OCI-LY7 (cell line): ENCODE results near the gene METRN. TPM values are rescaled to one million over a fixed set of nuclear protein-coding genes. Genes with fewer than 3 reads are reported as not detected.
"Not testable (repeated sequence)": the region's sequence is repeated elsewhere in the genome, so short reads cannot be mapped to it uniquely, and the experiment has no call there.

ENCODE experiments used
- BruUV-seq: library from RNA; stranded (reverse); fragments of 400-500 nt; replicated peaks from 2 replicates; lab custom pipeline; 2021; lab: Mats Ljungman, UMichigan
- CTCF ChIA-PET: fragments of 300-600 bp; sonication (Branson Sonifier 250); formaldehyde crosslinking; loops from one replicate; lab custom pipeline; 2022; ENCODE audit warnings: antibody characterized with exemption; ENCODE audit not compliant: unreplicated experiment; lab: Charles Lee
- POLR2A ChIA-PET: fragments of 300-600 bp; sonication (Branson Sonifier 250); formaldehyde crosslinking; loops from one replicate; lab custom pipeline; 2022; ENCODE audit warnings: antibody characterized with exemption; lab: Charles Lee
- DNase-seq: peaks from one replicate; pipeline ENCODE4 v3.0.0-alpha.2; 2015; ENCODE audit warnings: low spot score
- H2AFZ ChIP-seq: fragments of 200-600 bp; sonication (generic), shearing (Covaris generic); 2 replicates; pipeline ENCODE4 v1.6.1; 2014; ENCODE audit warnings: mild to moderate bottlenecking, antibody characterized with exemption, low read length, moderate library complexity
- H3K27ac ChIP-seq: fragments of 200-600 bp; sonication (generic); 2 replicates; pipeline ENCODE4 v1.5.1; 2014; ENCODE audit warnings: mixed run types, low read depth, mild to moderate bottlenecking, moderate library complexity, low read length, inconsistent platforms; ENCODE audit not compliant: poor library complexity, severe bottlenecking
- H3K36me3 ChIP-seq: fragments of 200-600 bp; sonication (generic); 2 replicates; pipeline ENCODE4 v1.6.1; 2014; ENCODE audit warnings: mild to moderate bottlenecking, antibody characterized with exemption, low read length, moderate library complexity, mixed read lengths; ENCODE audit not compliant: insufficient read depth
- H3K4me1 ChIP-seq: fragments of 200-600 bp; sonication (generic); 2 replicates; pipeline ENCODE4 v1.5.1; 2014; ENCODE audit warnings: mild to moderate bottlenecking, low read length; ENCODE audit not compliant: insufficient read depth, poor library complexity, severe bottlenecking
- H3K4me2 ChIP-seq: fragments of 200-600 bp; sonication (generic); 2 replicates; pipeline ENCODE4 v1.6.1; 2014; ENCODE audit warnings: mild to moderate bottlenecking, low read length
- H3K4me3 ChIP-seq: fragments of 200-600 bp; sonication (generic); 2 replicates; pipeline ENCODE4 v1.5.1; 2014; ENCODE audit warnings: mild to moderate bottlenecking, low read depth, low read length; ENCODE audit not compliant: poor library complexity, severe bottlenecking
- H3K79me2 ChIP-seq: fragments of 200-600 bp; sonication (generic); 2 replicates; pipeline ENCODE4 v1.6.1; 2016; ENCODE audit warnings: low read depth, mild to moderate bottlenecking, low read length, moderate library complexity, mixed read lengths; ENCODE audit not compliant: insufficient read depth
- H3K9me2 ChIP-seq: fragments of 200-600 bp; sonication (generic); 2 replicates; pipeline ENCODE4 v1.6.1; 2016; ENCODE audit warnings: mild to moderate bottlenecking, low read length, mixed read lengths; ENCODE audit not compliant: insufficient read depth
- H3K9me3 ChIP-seq: fragments of 200-600 bp; sonication (generic); 2 replicates; pipeline ENCODE4 v1.6.1; 2014; ENCODE audit warnings: mild to moderate bottlenecking, mixed run types, low read length, mixed read lengths
- H4K20me1 ChIP-seq: fragments of 200-600 bp; sonication (generic); 2 replicates; pipeline ENCODE4 v1.6.1; 2014; ENCODE audit warnings: mild to moderate bottlenecking, antibody characterized with exemption, low read length, moderate library complexity, mixed read lengths; ENCODE audit not compliant: insufficient read depth
- EZH2phosphoT487 ChIP-seq: fragments of 200-600 bp; sonication (generic); IDR thresholded peaks from 2 replicates; pipeline ENCODE4 v1.6.1; 2018; ENCODE audit warnings: low read depth, borderline replicate concordance, mild to moderate bottlenecking, mixed run types, antibody characterized with exemption, low read length, moderate library complexity, mixed read lengths
- intact Hi-C: fragments of 100-400 bp; cut with micrococcal nuclease; formaldehyde crosslinking; loops from one replicate; pipeline ENCODE4 v1.10.0; 2022; ENCODE audit not compliant: unreplicated experiment
- total RNA-seq, 2 experiments: library from RNA; depleted of rRNA in 1 of 2; stranded (reverse); fragments of >200 nt in 1 of 2; shearing (Covaris generic) in 1 of 2; gene quantifications; 2 replicates each; pipeline ENCODE4 v1.2.3, GENCODE V29; 2014 to 2022
- TF ChIP-seq, protein P1 (sequence below): fragments of 200-600 bp; sonication (generic); conservative IDR thresholded peaks from 2 replicates; pipeline ENCODE4 v1.5.1; 2014; ENCODE audit warnings: mild to moderate bottlenecking, antibody characterized with exemption, low read length, moderate library complexity, mixed read lengths

Gene METRN
- total RNA-seq, 2 experiments from 2014 or later = 14.4 to 15.9 TPM

DNA sequence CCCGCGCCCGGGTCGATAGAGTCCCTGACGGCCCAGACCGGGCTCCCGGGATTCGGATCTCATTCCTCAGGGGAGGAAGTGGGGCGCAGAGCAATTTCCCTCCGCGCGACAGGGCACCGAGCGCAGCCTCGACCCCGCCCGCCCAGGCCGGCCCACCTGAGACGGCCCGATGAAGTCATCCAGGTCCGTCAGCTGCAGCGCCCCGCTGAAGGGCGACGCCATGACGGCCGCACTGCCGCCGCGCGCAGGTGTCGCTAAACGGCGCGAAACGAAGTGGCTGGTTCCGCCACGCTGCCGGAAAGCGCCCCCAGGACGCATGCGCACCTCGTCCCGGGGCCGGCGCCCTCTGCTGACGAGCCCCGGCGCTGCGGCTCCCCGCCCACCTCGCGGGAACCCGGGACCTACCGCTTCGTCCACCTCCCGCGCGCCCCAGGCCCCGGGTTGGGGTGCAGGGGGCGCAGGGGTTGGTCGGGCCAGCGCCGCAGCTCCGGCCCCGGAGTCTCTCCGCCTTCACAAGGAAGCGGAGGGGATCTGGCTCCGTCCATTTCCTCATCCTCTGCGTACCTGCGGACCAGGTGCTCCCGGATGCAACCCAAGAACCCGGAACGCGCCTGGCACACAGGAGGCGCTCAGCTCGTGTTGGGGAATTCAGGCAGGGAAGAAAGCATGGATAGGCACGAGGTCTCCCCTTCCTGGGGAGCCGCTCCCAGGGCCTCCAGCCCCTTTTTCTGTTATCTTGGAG, 26.0 kb downstream of the METRN start, which contains the start of gene CIAO3:
CIAO3 (minus strand) TSS at position 234 of the 742 bp plus-strand sequence; CDS start at position 222, 12 bp downstream.
- ChIA-PET CTCF (interaction anchor here (0.7 kb wide), 1 partner anchor 21 kb away, joined by 4 read pairs; no protein-coding TSS in a partner anchor), POLR2A (no interaction called here)
- H3K9me2 ChIP-seq = no peaks in the 10 kb centered on the region
- intact Hi-C loops = no loop called here
- peak; percentile 96 for DNase-seq
- H3K9me3 ChIP-seq = no peaks in the 10 kb centered on the region
- H3K36me3 ChIP-seq = peaks cover 19% of the 10 kb centered on the region
- TSS peak; percentile 71 for BruUV-seq
- no peaks in the 10 kb centered on the region for H4K20me1 ChIP-seq
- peak within 1 kb of the TSS; percentile 61; the same call in 1 of the 2 replicates for H2AFZ ChIP-seq
- TF ChIP-seq EZH2phosphoT487 = no peak
- TF ChIP-seq, protein P1, sequence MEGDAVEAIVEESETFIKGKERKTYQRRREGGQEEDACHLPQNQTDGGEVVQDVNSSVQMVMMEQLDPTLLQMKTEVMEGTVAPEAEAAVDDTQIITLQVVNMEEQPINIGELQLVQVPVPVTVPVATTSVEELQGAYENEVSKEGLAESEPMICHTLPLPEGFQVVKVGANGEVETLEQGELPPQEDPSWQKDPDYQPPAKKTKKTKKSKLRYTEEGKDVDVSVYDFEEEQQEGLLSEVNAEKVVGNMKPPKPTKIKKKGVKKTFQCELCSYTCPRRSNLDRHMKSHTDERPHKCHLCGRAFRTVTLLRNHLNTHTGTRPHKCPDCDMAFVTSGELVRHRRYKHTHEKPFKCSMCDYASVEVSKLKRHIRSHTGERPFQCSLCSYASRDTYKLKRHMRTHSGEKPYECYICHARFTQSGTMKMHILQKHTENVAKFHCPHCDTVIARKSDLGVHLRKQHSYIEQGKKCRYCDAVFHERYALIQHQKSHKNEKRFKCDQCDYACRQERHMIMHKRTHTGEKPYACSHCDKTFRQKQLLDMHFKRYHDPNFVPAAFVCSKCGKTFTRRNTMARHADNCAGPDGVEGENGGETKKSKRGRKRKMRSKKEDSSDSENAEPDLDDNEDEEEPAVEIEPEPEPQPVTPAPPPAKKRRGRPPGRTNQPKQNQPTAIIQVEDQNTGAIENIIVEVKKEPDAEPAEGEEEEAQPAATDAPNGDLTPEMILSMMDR = peak; percentile 87
- H3K4me1 ChIP-seq = peaks cover 48% of the 10 kb centered on the region
- peaks cover 31% of the 10 kb centered on the region for H3K79me2 ChIP-seq
- peak within 1 kb of the TSS; percentile 97 for H3K27ac ChIP-seq
- peak within 1 kb of the TSS; percentile 89 for H3K4me2 ChIP-seq
- H3K4me3 ChIP-seq = peak within 1 kb of the TSS; percentile 91

DNA sequence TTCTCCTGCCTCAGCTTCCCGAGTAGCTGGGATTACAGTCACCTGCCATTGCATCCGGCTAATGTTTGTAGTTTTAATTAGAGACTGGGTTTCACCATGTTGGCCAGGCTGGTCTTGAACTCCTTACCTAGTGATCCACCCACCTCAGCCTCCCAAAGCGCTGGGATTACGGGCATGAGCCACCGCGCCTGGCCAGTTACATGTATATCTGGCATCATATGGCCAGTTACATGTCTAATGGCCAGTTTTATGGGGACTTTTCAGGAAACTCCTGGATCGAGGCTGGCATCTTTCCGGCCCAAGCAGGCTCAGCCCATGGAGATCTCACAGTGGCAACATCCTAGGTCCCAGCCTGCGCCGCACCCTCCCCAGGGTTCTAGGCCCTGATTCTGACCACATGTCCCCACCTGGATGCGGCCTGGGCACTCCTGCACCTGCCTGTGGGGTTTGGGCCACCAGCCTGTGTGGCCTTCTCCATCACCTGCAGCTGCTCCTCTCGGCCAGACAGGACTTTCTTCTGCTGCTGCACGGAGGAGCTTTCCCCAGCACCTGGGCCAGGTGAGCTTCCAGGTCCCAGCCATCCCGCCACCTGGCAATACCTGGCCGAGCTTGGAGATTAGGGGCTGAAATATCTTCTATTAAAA, 27.2 kb downstream of the METRN start:
- no peak for TF ChIP-seq EZH2phosphoT487
- TF ChIP-seq, protein P1 = no peak
- Histone ChIP-seq H4K20me1 (no peaks in the 10 kb centered on the region), H3K4me1 (peaks cover 36% of the 10 kb centered on the region), H3K4me3 (no peak overlapping the region), H3K79me2 (peaks cover 19% of the 10 kb centered on the region; the same call in 1 of the 2 replicates), H3K27ac (no peak overlapping the region), H3K9me3 (no peaks in the 10 kb centered on the region), H3K9me2 (no peaks in the 10 kb centered on the region), H2AFZ (no peak overlapping the region), H3K36me3 (peaks cover 7% of the 10 kb centered on the region; the same call in 1 of the 2 replicates), H3K4me2 (peak overlapping the region; percentile 30; the same call in 1 of the 2 replicates)
- DNase-seq = no peak
- ChIA-PET CTCF (no interaction called here), POLR2A (no interaction called here)
- BruUV-seq = TSS peak; percentile 63
- intact Hi-C loops = no loop called here

DNA sequence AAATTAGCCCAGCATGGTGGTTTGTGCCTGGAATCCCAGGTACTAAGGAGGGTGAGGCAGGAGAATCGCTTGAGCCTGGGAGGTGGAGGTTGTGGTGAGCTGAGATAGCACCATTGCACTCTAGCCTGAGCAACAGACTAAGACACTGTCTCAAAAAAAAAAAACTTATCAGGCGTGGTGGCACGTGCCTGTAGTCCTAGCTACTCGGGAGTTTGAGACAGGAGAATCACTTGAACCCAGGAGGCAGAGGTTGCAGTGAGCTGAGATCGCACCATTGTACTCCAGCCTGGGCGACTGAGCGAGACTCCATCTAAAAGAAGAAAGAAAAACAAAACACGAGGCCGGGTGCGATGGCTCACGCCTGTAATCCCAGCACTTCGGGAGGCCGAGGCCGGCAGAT, 28.0 kb downstream of the METRN start:
- POLR2A ChIA-PET = interaction anchor here (0.7 kb wide), 1 partner anchor 23 kb away, joined by 3 read pairs; no protein-coding TSS in a partner anchor
- H4K20me1 ChIP-seq, H3K4me2 ChIP-seq, BruUV-seq, H3K36me3 ChIP-seq, intact Hi-C loops, DNase-seq, CTCF ChIA-PET, H3K9me3 ChIP-seq, H3K4me3 ChIP-seq, H3K27ac ChIP-seq, H3K9me2 ChIP-seq, H2AFZ ChIP-seq: not testable (repeated sequence)
- H3K4me1 ChIP-seq = peaks cover 29% of the 10 kb centered on the region
- H3K79me2 ChIP-seq = peaks cover 16% of the 10 kb centered on the region; the same call in 1 of the 2 replicates
